ENCODE data around the gene DPH7. TPM values are rescaled to one million over a fixed set of nuclear protein-coding genes. Genes with fewer than 3 reads are reported as not detected.
"Not testable (repeated sequence)": the region's sequence is repeated elsewhere in the genome, so short reads cannot be mapped to it uniquely, and the experiment has no call there.

The DPH7 gene
- total RNA-seq, 1 donor from 2014 or later = 34.4 TPM

- H3K27ac Mint-ChIP-seq (ENCODE audit: unreplicated experiment); H3K27me3 ChIP-seq (ENCODE audit: insufficient read depth, low read length); FAIRE-seq; H3K4me1 Mint-ChIP-seq (ENCODE audit: low read depth, unreplicated experiment); H3K9ac ChIP-seq (ENCODE audit: low read length); H3K4me3 ChIP-seq (ENCODE audit: insufficient read depth, low read depth, low read length); H3K4me2 ChIP-seq (ENCODE audit: low read length); H3K9me3 ChIP-seq (ENCODE audit: insufficient read depth, low read depth, low read length); H3K79me2 ChIP-seq (ENCODE audit: insufficient read depth, low read length); H2AFZ ChIP-seq (ENCODE audit: low read depth, low read length); H3K27me3 Mint-ChIP-seq (ENCODE audit: low read depth, unreplicated experiment); H3K4me3 Mint-ChIP-seq (ENCODE audit: unreplicated experiment); DNase-seq (ENCODE audit: low read depth); H3K9me3 Mint-ChIP-seq (ENCODE audit: unreplicated experiment); H3K36me3 ChIP-seq (ENCODE audit: insufficient read depth, low read length); H3K36me3 Mint-ChIP-seq (ENCODE audit: low read depth, unreplicated experiment); H4K20me1 ChIP-seq (ENCODE audit: insufficient read depth, low read length); H3K4me1 ChIP-seq (ENCODE audit: insufficient read depth, low read length); H3K27ac ChIP-seq (ENCODE audit: low read depth, low read length): not testable (repeated sequence)
Observed at GRCh38 chr9:137513801-137514570, 64.7 kb downstream of the DPH7 start.

GRCh38 chr9:137513136-137513535 is 65.6 kb downstream of the DPH7 start:
- H4K20me1 ChIP-seq (ENCODE audit: insufficient read depth, low read length); H3K9ac ChIP-seq (ENCODE audit: low read length); H3K79me2 ChIP-seq (ENCODE audit: insufficient read depth, low read length); H3K9me3 Mint-ChIP-seq (ENCODE audit: unreplicated experiment); H3K27ac ChIP-seq (ENCODE audit: low read depth, low read length); H3K36me3 ChIP-seq (ENCODE audit: insufficient read depth, low read length); H3K27me3 Mint-ChIP-seq (ENCODE audit: low read depth, unreplicated experiment); H3K4me3 ChIP-seq (ENCODE audit: insufficient read depth, low read depth, low read length); H3K27ac Mint-ChIP-seq (ENCODE audit: unreplicated experiment); DNase-seq (ENCODE audit: low read depth); H3K4me1 ChIP-seq (ENCODE audit: insufficient read depth, low read length); H3K4me3 Mint-ChIP-seq (ENCODE audit: unreplicated experiment); H3K4me1 Mint-ChIP-seq (ENCODE audit: low read depth, unreplicated experiment); FAIRE-seq; H3K9me3 ChIP-seq (ENCODE audit: insufficient read depth, low read depth, low read length); H3K27me3 ChIP-seq (ENCODE audit: insufficient read depth, low read length); H3K4me2 ChIP-seq (ENCODE audit: low read length); H2AFZ ChIP-seq (ENCODE audit: low read depth, low read length): not testable (repeated sequence)
- peaks cover 15% of the 10 kb centered on the region for H3K36me3 Mint-ChIP-seq (ENCODE audit: low read depth, unreplicated experiment)

GRCh38 chr9:137511758-137512463 is 66.8 kb downstream of the DPH7 start:
- no peak overlapping the region for H3K9ac ChIP-seq (ENCODE audit: low read length)
- no peak overlapping the region for H3K27ac ChIP-seq (ENCODE audit: low read depth, low read length)
- H3K36me3 ChIP-seq (ENCODE audit: insufficient read depth, low read length) = no peaks in the 10 kb centered on the region
- H4K20me1 ChIP-seq (ENCODE audit: insufficient read depth, low read length) = no peaks in the 10 kb centered on the region
- Mint-ChIP-seq H3K4me3 (ENCODE audit: unreplicated experiment) (no peak overlapping the region), H3K36me3 (ENCODE audit: low read depth, unreplicated experiment) (peaks cover 15% of the 10 kb centered on the region), H3K9me3 (ENCODE audit: unreplicated experiment) (peaks cover 3% of the 10 kb centered on the region), H3K27ac (ENCODE audit: unreplicated experiment) (no peak overlapping the region), H3K27me3 (ENCODE audit: low read depth, unreplicated experiment) (peaks cover 2% of the 10 kb centered on the region), H3K4me1 (ENCODE audit: low read depth, unreplicated experiment) (no peaks in the 10 kb centered on the region)
- no peak overlapping the region for H2AFZ ChIP-seq (ENCODE audit: low read depth, low read length)
- no peaks in the 10 kb centered on the region for H3K9me3 ChIP-seq (ENCODE audit: insufficient read depth, low read depth, low read length)
- TF ChIP-seq EZH2 (IDR thresholded peaks at IDR 0.05; ENCODE audit: insufficient read depth, low read length) = no peak
- TF ChIP-seq CTCF (IDR thresholded peaks at IDR 0.05; ENCODE audit: insufficient read depth, low read depth, low read length) = no peak
- H3K4me3 ChIP-seq (ENCODE audit: insufficient read depth, low read depth, low read length) = no peak overlapping the region
- no peaks in the 10 kb centered on the region for H3K27me3 ChIP-seq (ENCODE audit: insufficient read depth, low read length)
- no peaks in the 10 kb centered on the region for H3K4me1 ChIP-seq (ENCODE audit: insufficient read depth, low read length)
- no peak for DNase-seq (ENCODE audit: low read depth)
- H3K79me2 ChIP-seq (ENCODE audit: insufficient read depth, low read length) = no peaks in the 10 kb centered on the region
- FAIRE-seq = no peak
- no peak overlapping the region for H3K4me2 ChIP-seq (ENCODE audit: low read length)

- H3K4me2 ChIP-seq (ENCODE audit: low read length); H3K27me3 ChIP-seq (ENCODE audit: insufficient read depth, low read length); H3K4me1 Mint-ChIP-seq (ENCODE audit: low read depth, unreplicated experiment); DNase-seq (ENCODE audit: low read depth); H3K4me3 Mint-ChIP-seq (ENCODE audit: unreplicated experiment); FAIRE-seq; H3K27ac Mint-ChIP-seq (ENCODE audit: unreplicated experiment); H3K9ac ChIP-seq (ENCODE audit: low read length); H3K9me3 Mint-ChIP-seq (ENCODE audit: unreplicated experiment); H2AFZ ChIP-seq (ENCODE audit: low read depth, low read length); H3K79me2 ChIP-seq (ENCODE audit: insufficient read depth, low read length); H4K20me1 ChIP-seq (ENCODE audit: insufficient read depth, low read length); H3K27me3 Mint-ChIP-seq (ENCODE audit: low read depth, unreplicated experiment); H3K36me3 ChIP-seq (ENCODE audit: insufficient read depth, low read length); H3K9me3 ChIP-seq (ENCODE audit: insufficient read depth, low read depth, low read length); H3K4me3 ChIP-seq (ENCODE audit: insufficient read depth, low read depth, low read length); H3K27ac ChIP-seq (ENCODE audit: low read depth, low read length); H3K4me1 ChIP-seq (ENCODE audit: insufficient read depth, low read length): not testable (repeated sequence)
- H3K36me3 Mint-ChIP-seq (ENCODE audit: low read depth, unreplicated experiment) = peaks cover 15% of the 10 kb centered on the region
Observed at GRCh38 chr9:137511126-137511525, 67.6 kb downstream of the DPH7 start.
